Spleen (tissue), 7 donors: Measurements from ENCODE around the gene SH3BP4.

ENCODE experiments used
- POLR2A ChIP-seq, 3 donors: fragments of 450-650 bp; IDR thresholded peaks; one replicate each; pipeline ENCODE4 v1.5.1; 2017; ENCODE audit warnings: antibody characterized with exemption in 3 of 3, mild to moderate bottlenecking in 1 of 3
- POLR2AphosphoS5 ChIP-seq, 3 donors: sonication (generic); formaldehyde crosslinking; IDR thresholded peaks; one replicate each; pipeline ENCODE4 v1.5.1; 2017; ENCODE audit warnings: antibody characterized with exemption in 3 of 3
- TF ChIP-seq, protein P1 (sequence below), 11 experiments: fragments of 200-600 bp in 7 of 11; fragments of 450-650 bp in 4 of 11; sonication (generic) in 4 of 11; IDR thresholded peaks in 8 of 11; conservative IDR thresholded peaks in 3 of 11; 1 replicate in 7 of 11; 2 replicates in 4 of 11; pipeline versions ENCODE4 v1.4.0 to v1.8.0; 2016 to 2021; ENCODE audit warnings: antibody characterized with exemption in 11 of 11, inconsistent platforms in 4 of 11, mild to moderate bottlenecking in 1 of 11
- donor health status: DM: no; HTN: no; CAD: no; lungs with moderate emphysema.
- donor health status: DM: no; HTN: no; CAD: no.
- donor health status: DM: no; HTN: no; CAD: no.

DNA sequence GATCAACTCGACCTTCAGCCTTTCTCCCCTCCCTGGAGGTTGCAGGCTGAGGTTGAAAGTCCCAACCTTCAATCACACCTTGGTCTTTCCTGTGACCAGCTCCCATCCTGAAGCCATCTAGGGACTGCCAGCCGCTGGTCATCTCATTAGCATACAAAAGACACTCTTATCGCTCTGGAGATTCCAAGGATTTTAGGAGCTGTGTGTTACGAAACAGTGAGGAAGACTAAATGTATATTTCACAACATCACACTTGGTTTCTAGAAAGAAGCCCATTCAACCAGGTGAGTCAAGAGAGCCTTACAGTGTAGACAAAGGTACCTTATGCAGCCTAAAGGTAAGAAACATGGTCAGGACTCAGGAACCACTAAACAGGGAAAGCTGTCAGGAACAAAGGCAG, 126.4 kb downstream of the SH3BP4 start:
- TF ChIP-seq, protein P1, sequence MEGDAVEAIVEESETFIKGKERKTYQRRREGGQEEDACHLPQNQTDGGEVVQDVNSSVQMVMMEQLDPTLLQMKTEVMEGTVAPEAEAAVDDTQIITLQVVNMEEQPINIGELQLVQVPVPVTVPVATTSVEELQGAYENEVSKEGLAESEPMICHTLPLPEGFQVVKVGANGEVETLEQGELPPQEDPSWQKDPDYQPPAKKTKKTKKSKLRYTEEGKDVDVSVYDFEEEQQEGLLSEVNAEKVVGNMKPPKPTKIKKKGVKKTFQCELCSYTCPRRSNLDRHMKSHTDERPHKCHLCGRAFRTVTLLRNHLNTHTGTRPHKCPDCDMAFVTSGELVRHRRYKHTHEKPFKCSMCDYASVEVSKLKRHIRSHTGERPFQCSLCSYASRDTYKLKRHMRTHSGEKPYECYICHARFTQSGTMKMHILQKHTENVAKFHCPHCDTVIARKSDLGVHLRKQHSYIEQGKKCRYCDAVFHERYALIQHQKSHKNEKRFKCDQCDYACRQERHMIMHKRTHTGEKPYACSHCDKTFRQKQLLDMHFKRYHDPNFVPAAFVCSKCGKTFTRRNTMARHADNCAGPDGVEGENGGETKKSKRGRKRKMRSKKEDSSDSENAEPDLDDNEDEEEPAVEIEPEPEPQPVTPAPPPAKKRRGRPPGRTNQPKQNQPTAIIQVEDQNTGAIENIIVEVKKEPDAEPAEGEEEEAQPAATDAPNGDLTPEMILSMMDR (IDR thresholded peaks at IDR 0.05 in 8 of 11, conservative IDR thresholded peaks at IDR 0.05 in 3 of 11): no peak
- TF ChIP-seq POLR2A (IDR thresholded peaks at IDR 0.05) (no peak), POLR2AphosphoS5 (IDR thresholded peaks at IDR 0.05) (no peak)
